IPS DF 6.9 (cell line): ENCODE measurements around the gene IGSF3.

Experiments
- DNase-seq: peaks from one replicate; pipeline ENCODE4 v3.0.0-alpha.2; 2013; ENCODE audit warnings: low read depth, low spot score
- H3K27ac ChIP-seq: one replicate; pipeline ENCODE4 v1.5.1; 2013; ENCODE audit warnings: low read length, control low read depth
- H3K27me3 ChIP-seq: 2 replicates; pipeline ENCODE4 v1.6.1; 2013; ENCODE audit warnings: mild to moderate bottlenecking, low read length; ENCODE audit not compliant: control insufficient read depth, insufficient read depth
- H3K36me3 ChIP-seq: 2 replicates; pipeline ENCODE4 v1.6.1; 2013; ENCODE audit warnings: low read length; ENCODE audit not compliant: control insufficient read depth, insufficient read depth
- H3K4me1 ChIP-seq: 2 replicates; pipeline ENCODE4 v1.6.1; 2013; ENCODE audit warnings: low read length; ENCODE audit not compliant: control insufficient read depth, insufficient read depth
- H3K4me3 ChIP-seq: 2 replicates; pipeline ENCODE4 v1.5.1; 2013; ENCODE audit warnings: mild to moderate bottlenecking, low read length
- H3K9me3 ChIP-seq: 2 replicates; pipeline ENCODE4 v1.6.1; 2013; ENCODE audit warnings: low read length, inconsistent platforms; ENCODE audit not compliant: control insufficient read depth, insufficient read depth
- WGBS: extraction: QIAGEN DNeasy Blood & Tissue Kit; methylation state at CpG from one replicate; pipeline ENCODE4 v1.1.7; 2013; ENCODE audit warnings: mixed read lengths, missing lambda C conversion rate; ENCODE audit not compliant: insufficient read length, insufficient coverage; 5-methylcytosine and 5-hydroxymethylcytosine counted together

Gene IGSF3

DNA sequence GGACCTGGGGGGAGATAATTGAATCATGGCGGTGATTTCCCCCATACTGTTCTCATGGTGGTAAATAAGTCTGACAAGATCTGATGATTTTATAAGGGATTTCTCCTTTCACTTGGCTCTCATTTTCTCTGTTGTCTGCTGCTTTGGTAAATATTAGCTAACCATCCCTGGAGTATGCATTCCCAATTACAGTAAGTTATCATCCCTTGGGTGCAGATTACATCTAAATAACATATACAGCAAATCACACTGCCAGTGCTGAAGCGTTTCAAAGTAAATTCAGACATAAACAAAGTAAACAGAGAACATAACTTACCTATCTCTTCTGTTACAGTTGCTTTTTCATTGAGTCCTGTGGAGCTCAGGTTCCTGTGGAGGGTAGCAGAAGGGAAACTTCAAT is 38.6 kb upstream of the IGSF3 start:
- no CpG with 5 or more reads among the region's 2 CpGs for WGBS
- no peaks in the 10 kb centered on the region for H3K9me3 ChIP-seq
- 0 out of 2 replicates have a peak, but pooled peaks cover under 1% of the 10 kb centered on the region for H3K4me1 ChIP-seq
- no peak for DNase-seq
- H3K4me3 ChIP-seq: no peak overlapping the region
- no peak overlapping the region for H3K27ac ChIP-seq
- no peaks in the 10 kb centered on the region for H3K27me3 ChIP-seq
- H3K36me3 ChIP-seq: no peaks in the 10 kb centered on the region

DNA sequence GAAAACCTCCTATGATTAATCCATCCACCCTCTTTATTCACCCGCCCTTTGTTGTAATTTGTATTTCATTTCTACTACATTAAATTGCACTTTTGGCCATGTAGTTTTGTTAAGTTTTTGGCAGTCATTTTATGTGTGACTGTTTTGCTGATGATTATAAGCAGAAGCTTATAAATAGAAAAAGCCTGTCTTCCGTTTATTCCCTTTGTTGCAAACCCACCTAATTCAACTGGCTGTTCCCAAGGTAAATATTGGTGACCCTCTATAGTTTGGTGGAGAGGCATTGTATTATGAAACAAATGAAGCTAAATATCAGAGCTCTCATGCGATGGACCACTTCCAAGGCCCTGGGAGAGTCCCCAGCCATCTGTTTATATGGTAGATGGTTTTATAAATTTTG is 36.7 kb upstream of the IGSF3 start:
- Histone ChIP-seq H3K27ac (no peak overlapping the region), H3K4me3 (no peak overlapping the region), H3K4me1 (no peaks in the 10 kb centered on the region), H3K9me3 (no peaks in the 10 kb centered on the region), H3K27me3 (no peaks in the 10 kb centered on the region), H3K36me3 (no peaks in the 10 kb centered on the region)
- WGBS: 100% methylated on average over 1 of the region's 3 CpGs
- DNase-seq: no peak

- H3K4me3 ChIP-seq: no peak overlapping the region
- H3K27ac ChIP-seq: no peak overlapping the region
- DNase-seq: no peak
- H3K36me3 ChIP-seq: no peaks in the 10 kb centered on the region
- H3K9me3 ChIP-seq: no peaks in the 10 kb centered on the region
- no peaks in the 10 kb centered on the region; the same call in 1 of the 2 replicates for H3K4me1 ChIP-seq
- no peaks in the 10 kb centered on the region for H3K27me3 ChIP-seq
Measured at GRCh38 chr1:116699605-116700004, 32.1 kb upstream of the IGSF3 start.

DNA sequence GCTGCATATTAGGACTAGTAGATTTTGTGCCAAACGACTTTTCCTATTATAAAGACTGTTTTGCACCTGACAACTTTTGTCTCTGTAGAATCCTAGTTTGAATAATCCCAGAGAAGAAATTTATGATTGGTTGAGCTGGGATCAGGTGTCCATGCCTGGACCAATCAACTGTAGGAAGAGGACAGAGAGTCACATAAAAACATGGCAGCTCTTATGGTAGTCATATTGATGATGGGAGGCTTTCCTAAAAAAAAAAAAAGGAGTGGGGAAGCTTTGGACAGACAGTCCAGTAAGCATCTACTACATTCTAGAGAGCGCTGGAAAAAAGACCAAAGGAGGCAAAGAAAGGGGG is 30.7 kb upstream of the IGSF3 start:
- Histone ChIP-seq H3K27ac (no peak overlapping the region), H3K4me3 (no peak overlapping the region), H3K9me3 (no peaks in the 10 kb centered on the region), H3K36me3 (no peaks in the 10 kb centered on the region), H3K4me1 (no peaks in the 10 kb centered on the region; the same call in 1 of the 2 replicates), H3K27me3 (no peaks in the 10 kb centered on the region)
- no peak for DNase-seq
- no CpG with 5 or more reads among the region's 2 CpGs for WGBS

- Histone ChIP-seq H3K9me3 (no peaks in the 10 kb centered on the region), H3K4me1 (no peaks in the 10 kb centered on the region; the same call in 1 of the 2 replicates), H3K4me3 (no peak overlapping the region), H3K27me3 (no peaks in the 10 kb centered on the region), H3K27ac (no peak overlapping the region), H3K36me3 (no peaks in the 10 kb centered on the region)
- WGBS: no CpG with 5 or more reads among the region's 4 CpGs
- DNase-seq: no peak
Measured at GRCh38 chr1:116697548-116698243, 30.2 kb upstream of the IGSF3 start.

- Histone ChIP-seq H3K4me3 (no peak overlapping the region), H3K36me3 (no peaks in the 10 kb centered on the region), H3K27ac (no peak overlapping the region), H3K4me1 (no peaks in the 10 kb centered on the region; the same call in 1 of the 2 replicates), H3K9me3 (no peaks in the 10 kb centered on the region), H3K27me3 (no peaks in the 10 kb centered on the region)
- DNase-seq: no peak
- no CpG with 5 or more reads among the region's 3 CpGs for WGBS
Measured at GRCh38 chr1:116694524-116694923, 27.0 kb upstream of the IGSF3 start.

GRCh38 chr1:116693759-116694480 is 26.4 kb upstream of the IGSF3 start:
- Histone ChIP-seq H3K9me3 (no peaks in the 10 kb centered on the region), H3K27me3 (no peaks in the 10 kb centered on the region), H3K4me1 (no peaks in the 10 kb centered on the region; the same call in 1 of the 2 replicates), H3K36me3 (no peaks in the 10 kb centered on the region), H3K4me3 (no peak overlapping the region), H3K27ac (no peak overlapping the region)
- no peak for DNase-seq
- WGBS: no CpG with 5 or more reads among the region's 5 CpGs

DNA sequence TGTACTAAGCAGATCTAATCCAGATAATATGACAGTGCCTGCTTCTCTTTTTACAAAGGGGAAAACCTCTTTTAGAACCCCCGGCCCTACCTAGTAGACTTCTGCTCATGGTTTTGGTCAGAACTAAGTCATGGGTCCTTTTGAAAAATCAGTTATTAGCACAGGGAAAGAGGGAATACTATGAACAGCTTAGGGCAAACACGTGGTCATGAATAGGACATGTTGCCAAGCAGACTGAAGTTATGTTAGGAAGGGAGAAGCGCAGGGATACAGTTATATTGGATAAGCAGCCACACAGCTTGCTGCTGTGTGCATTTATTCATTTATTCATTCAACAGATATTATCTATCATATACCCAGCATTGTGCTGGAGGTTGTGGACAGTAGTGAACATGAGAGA is 25.3 kb upstream of the IGSF3 start:
- H3K4me1 ChIP-seq: no peaks in the 10 kb centered on the region; the same call in 1 of the 2 replicates
- H3K9me3 ChIP-seq: no peaks in the 10 kb centered on the region
- no peak for DNase-seq
- H3K4me3 ChIP-seq: no peak overlapping the region
- H3K36me3 ChIP-seq: no peaks in the 10 kb centered on the region
- H3K27ac ChIP-seq: no peak overlapping the region
- no peaks in the 10 kb centered on the region for H3K27me3 ChIP-seq
- WGBS: no CpG with 5 or more reads among the region's 3 CpGs

- H3K27me3 ChIP-seq: no peaks in the 10 kb centered on the region
- DNase-seq: no peak
- no peaks in the 10 kb centered on the region for H3K9me3 ChIP-seq
- no peaks in the 10 kb centered on the region for H3K36me3 ChIP-seq
- no peak overlapping the region for H3K4me3 ChIP-seq
- 0 out of 2 replicates have a peak, but pooled peaks cover 2% of the 10 kb centered on the region for H3K4me1 ChIP-seq
- no peak overlapping the region for H3K27ac ChIP-seq
- no CpG with 5 or more reads among the region's 3 CpGs for WGBS
Measured at GRCh38 chr1:116690849-116691406, 23.4 kb upstream of the IGSF3 start.

GRCh38 chr1:116690396-116690848 is 22.9 kb upstream of the IGSF3 start:
- no CpG with 5 or more reads among the region's 2 CpGs for WGBS
- H3K27me3 ChIP-seq: no peaks in the 10 kb centered on the region
- H3K36me3 ChIP-seq: no peaks in the 10 kb centered on the region
- no peak for DNase-seq
- H3K4me1 ChIP-seq: 0 out of 2 replicates have a peak, but pooled peaks cover 2% of the 10 kb centered on the region
- H3K9me3 ChIP-seq: no peaks in the 10 kb centered on the region
- no peak overlapping the region for H3K4me3 ChIP-seq
- no peak overlapping the region for H3K27ac ChIP-seq
